Activated CD8-positive, alpha-beta T cell treated with anti-CD3 and anti-CD28 coated beads for 36 hours (primary cell): Measurements from ENCODE around the gene HHLA2. TPM values are rescaled to one million over a fixed set of nuclear protein-coding genes. Genes with fewer than 3 reads are reported as not detected.

Experiments used
- ATAC-seq: fragments of 200-7000 bp; cut with Tn5 transposase; one replicate; pipeline ENCODE4 v1.10.0; 2021; ENCODE audit warnings: mild to moderate bottlenecking, moderate library complexity
- CTCF ChIA-PET: fragments of 350-600 bp; sonication (Branson Sonifier 250); formaldehyde crosslinking; loops from one replicate; lab custom pipeline; 2021; ENCODE audit warnings: antibody characterized with exemption; lab: Charles Lee
- POLR2A ChIA-PET: fragments of 350-600 bp; sonication (Branson Sonifier 250); formaldehyde crosslinking; loops from one replicate; lab custom pipeline; 2021; ENCODE audit warnings: antibody characterized with exemption; lab: Charles Lee
- DNase-seq: peaks from one replicate; pipeline ENCODE4 v3.0.0-alpha.2; 2020
- H3K27ac Mint-ChIP-seq: one replicate; pipeline ENCODE4 v1.8.0; 2021; ENCODE audit warnings: mild to moderate bottlenecking, mixed read lengths
- H3K27me3 Mint-ChIP-seq: one replicate; pipeline ENCODE4 v1.8.0; 2021; ENCODE audit warnings: mixed read lengths
- H3K36me3 Mint-ChIP-seq: one replicate; pipeline ENCODE4 v1.8.0; 2021; ENCODE audit warnings: low read depth, mixed read lengths
- H3K4me1 Mint-ChIP-seq: one replicate; pipeline ENCODE4 v1.8.0; 2021; ENCODE audit warnings: low read depth, mixed read lengths
- H3K4me3 Mint-ChIP-seq: one replicate; pipeline ENCODE4 v1.8.0; 2021; ENCODE audit warnings: mild to moderate bottlenecking, moderate library complexity, mixed read lengths
- H3K9me3 Mint-ChIP-seq: one replicate; pipeline ENCODE4 v1.8.0; 2021; ENCODE audit warnings: mixed read lengths
- intact Hi-C: fragments of 100-400 bp; cut with micrococcal nuclease; formaldehyde crosslinking; loops from one replicate; pipeline ENCODE4 v1.10.0; 2022
- total RNA-seq, 2 experiments: library from RNA; stranded (reverse); gene quantifications; one replicate each; pipeline ENCODE4 v1.2.3, GENCODE V29; 2021
- TF ChIP-seq, protein P1 (sequence below): fragments of 200-600 bp; IDR thresholded peaks from one replicate; pipeline ENCODE4 v1.8.0; 2022; ENCODE audit warnings: antibody characterized with exemption, mild to moderate bottlenecking

HHLA2 gene
- total RNA-seq, 2 experiments from 2014 or later = 1.7 to 2.2 TPM

DNA sequence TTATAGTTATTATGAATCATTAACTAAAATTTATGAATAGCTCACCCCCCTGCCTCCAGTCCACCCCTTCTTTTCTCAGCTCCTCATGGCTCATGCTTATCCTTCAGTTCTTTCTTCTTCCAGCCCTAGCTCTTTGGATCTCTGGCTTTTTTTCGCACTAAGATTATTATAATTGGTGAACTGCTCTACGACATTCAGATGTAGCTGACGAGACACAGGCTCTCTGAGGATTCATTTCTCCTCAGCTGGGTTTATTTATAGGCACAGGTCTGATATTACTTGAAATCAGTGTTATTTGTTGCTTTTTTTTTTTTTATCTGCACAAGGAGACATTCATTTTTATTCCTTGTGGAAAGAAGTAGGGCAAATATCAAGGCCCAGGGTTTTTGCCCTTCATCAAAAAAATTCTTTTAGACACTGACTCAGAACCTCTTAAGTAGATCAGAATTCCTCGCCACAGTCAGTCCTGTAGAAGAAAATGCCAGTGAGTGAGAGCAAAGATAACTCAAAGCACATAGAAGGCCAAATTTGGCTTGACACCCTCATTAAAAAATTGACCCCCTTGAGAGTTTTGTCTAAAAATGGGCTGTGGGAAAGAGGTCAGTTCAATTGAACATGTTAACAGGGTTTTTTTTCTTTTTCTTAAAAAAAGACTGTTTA lies 107.5 kb downstream of the HHLA2 start:
- POLR2A ChIA-PET = no interaction called here

DNA sequence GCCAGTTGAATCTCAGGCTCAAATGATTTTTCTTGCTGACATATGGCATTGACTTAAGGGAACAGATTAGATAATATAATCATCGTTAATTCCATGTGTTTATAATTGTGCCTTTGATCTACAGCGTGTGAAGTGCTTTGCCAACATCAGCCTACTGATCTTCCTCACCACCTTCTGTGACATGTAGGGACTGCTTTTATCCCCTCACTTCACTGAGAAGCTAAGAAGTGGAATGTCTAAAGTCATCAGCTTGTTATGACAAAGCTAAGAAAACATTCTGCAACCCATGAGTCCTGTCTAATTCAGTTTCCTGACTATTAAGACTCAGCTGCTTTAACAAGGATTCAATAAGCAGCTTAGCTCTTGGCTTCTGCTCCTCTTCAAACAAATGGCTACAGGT lies 108.0 kb downstream of the HHLA2 start:
- ChIA-PET CTCF (interaction anchor here (1.0 to 3.7 kb wide), 6 partner anchors 9 to 251 kb away, joined by 3 to 26 read pairs (median 4); no protein-coding TSS in a partner anchor), POLR2A (no interaction called here)
- DNase-seq = no peak
- intact Hi-C loops = loop anchor here (10.0 kb wide), 1 partner anchor 250 kb away; no protein-coding TSS in a partner anchor
- no peak for ATAC-seq
- Mint-ChIP-seq H3K9me3 (no peaks in the 10 kb centered on the region), H3K4me3 (no peak overlapping the region), H3K4me1 (no peaks in the 10 kb centered on the region), H3K36me3 (no peaks in the 10 kb centered on the region), H3K27ac (no peak overlapping the region), H3K27me3 (no peaks in the 10 kb centered on the region)
- TF ChIP-seq, protein P1, sequence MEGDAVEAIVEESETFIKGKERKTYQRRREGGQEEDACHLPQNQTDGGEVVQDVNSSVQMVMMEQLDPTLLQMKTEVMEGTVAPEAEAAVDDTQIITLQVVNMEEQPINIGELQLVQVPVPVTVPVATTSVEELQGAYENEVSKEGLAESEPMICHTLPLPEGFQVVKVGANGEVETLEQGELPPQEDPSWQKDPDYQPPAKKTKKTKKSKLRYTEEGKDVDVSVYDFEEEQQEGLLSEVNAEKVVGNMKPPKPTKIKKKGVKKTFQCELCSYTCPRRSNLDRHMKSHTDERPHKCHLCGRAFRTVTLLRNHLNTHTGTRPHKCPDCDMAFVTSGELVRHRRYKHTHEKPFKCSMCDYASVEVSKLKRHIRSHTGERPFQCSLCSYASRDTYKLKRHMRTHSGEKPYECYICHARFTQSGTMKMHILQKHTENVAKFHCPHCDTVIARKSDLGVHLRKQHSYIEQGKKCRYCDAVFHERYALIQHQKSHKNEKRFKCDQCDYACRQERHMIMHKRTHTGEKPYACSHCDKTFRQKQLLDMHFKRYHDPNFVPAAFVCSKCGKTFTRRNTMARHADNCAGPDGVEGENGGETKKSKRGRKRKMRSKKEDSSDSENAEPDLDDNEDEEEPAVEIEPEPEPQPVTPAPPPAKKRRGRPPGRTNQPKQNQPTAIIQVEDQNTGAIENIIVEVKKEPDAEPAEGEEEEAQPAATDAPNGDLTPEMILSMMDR = no peak

More for the DNA sequence above, 107.5 kb downstream of the HHLA2 start:
- Mint-ChIP-seq H3K27ac (no peak overlapping the region), H3K27me3 (no peaks in the 10 kb centered on the region), H3K4me1 (no peaks in the 10 kb centered on the region), H3K36me3 (no peaks in the 10 kb centered on the region), H3K9me3 (no peaks in the 10 kb centered on the region), H3K4me3 (no peak overlapping the region)
- DNase-seq (no peak), ATAC-seq (no peak)
- CTCF ChIA-PET = interaction anchor here (1.0 to 3.7 kb wide), 8 partner anchors 10 to 476 kb away, joined by 3 to 26 read pairs (median 3); no protein-coding TSS in a partner anchor
- intact Hi-C loops = loop anchor here (10.0 kb wide), 1 partner anchor 249 kb away; no protein-coding TSS in a partner anchor
- TF ChIP-seq, protein P1 = no peak

DNA sequence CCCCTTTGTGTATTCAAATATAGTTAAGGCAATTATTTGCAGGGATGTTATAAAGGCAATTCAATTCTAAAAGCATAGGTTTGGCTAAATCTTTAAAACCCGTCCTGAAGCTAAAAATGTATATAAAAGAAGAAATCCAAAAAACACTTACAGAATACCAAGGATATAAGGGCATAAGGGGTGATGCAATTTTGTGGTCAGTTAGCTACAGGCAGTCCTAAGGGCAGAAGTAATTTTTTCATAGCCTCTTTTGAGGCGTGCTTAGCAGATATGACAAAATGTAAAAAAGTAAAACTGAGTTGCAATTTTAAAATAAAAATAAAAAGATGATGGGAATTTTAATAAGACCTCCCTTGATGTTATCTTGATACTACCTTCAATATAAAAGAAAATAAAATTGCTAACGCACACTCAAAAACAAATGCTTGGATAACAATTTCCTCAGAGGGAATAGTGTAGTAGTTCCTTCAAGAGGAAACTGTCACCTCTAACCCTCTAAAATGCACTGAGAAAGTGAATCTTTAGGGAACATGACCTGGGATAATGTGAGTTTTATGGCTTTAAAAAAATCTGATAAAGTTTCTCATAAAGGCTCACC lies 109.8 kb downstream of the HHLA2 start:
- H3K36me3 Mint-ChIP-seq = no peaks in the 10 kb centered on the region
- H3K4me3 Mint-ChIP-seq = no peak overlapping the region
- TF ChIP-seq, protein P1 = no peak
- CTCF ChIA-PET = interaction anchor here (1.4 to 3.7 kb wide), 3 partner anchors 13 to 253 kb away, joined by 3 to 26 read pairs (median 8); no protein-coding TSS in a partner anchor
- no peak for DNase-seq
- intact Hi-C loops = loop anchor here (10.0 kb wide), 1 partner anchor 251 kb away; no protein-coding TSS in a partner anchor
- ATAC-seq = no peak
- POLR2A ChIA-PET = interaction anchor here (1.5 kb wide), 1 partner anchor 317 kb away, joined by 3 read pairs; no protein-coding TSS in a partner anchor
- no peak overlapping the region for H3K27ac Mint-ChIP-seq
- no peaks in the 10 kb centered on the region for H3K27me3 Mint-ChIP-seq
- no peaks in the 10 kb centered on the region for H3K9me3 Mint-ChIP-seq
- H3K4me1 Mint-ChIP-seq = no peaks in the 10 kb centered on the region

DNA sequence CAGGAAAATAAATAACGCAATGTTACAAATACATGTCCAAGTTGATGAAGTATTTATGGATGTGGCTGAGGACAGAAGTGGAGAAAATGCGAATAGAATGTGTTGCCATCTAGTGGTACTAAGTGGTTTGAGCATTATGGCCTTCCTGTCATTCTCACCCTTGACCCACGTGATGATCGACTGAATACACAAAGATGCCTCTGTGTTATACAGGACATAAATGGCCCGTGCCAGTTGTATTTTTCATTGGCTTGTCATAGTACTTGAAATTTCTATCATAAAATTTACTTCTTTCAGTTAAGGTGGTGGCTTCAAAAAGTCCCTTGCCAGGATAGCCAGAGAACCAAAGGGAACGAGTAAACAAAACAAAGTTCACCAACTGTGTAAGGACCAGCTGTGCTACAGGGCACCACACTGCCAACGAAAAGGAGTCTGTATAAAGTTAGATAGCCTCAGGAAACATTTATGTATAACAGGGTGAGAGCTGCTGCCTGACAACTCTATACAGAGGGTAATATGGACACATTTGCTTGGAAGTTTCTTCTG lies 110.4 kb downstream of the HHLA2 start:
- TF ChIP-seq, protein P1 = peak; percentile 56
- no peaks in the 10 kb centered on the region for H3K9me3 Mint-ChIP-seq
- no peak overlapping the region for H3K27ac Mint-ChIP-seq
- no peaks in the 10 kb centered on the region for H3K4me1 Mint-ChIP-seq
- DNase-seq (peak; percentile 32), ATAC-seq (peak; percentile 89)
- no peaks in the 10 kb centered on the region for H3K27me3 Mint-ChIP-seq
- ChIA-PET CTCF (interaction anchor here (1.0 to 3.7 kb wide), 7 partner anchors 11 to 479 kb away, joined by 3 to 26 read pairs (median 3); partner anchors contain the start of gene IFT57), POLR2A (interaction anchor here (1.5 kb wide), 1 partner anchor 318 kb away, joined by 3 read pairs; no protein-coding TSS in a partner anchor)
- intact Hi-C loops = loop anchor here (10.0 kb wide), 1 partner anchor 252 kb away; no protein-coding TSS in a partner anchor
- H3K36me3 Mint-ChIP-seq = no peaks in the 10 kb centered on the region
- H3K4me3 Mint-ChIP-seq = no peak overlapping the region
